Endothelial cell of umbilical vein (primary cell): Measurements from ENCODE around the gene GADL1. TPM values are rescaled to one million over a fixed set of nuclear protein-coding genes. Genes with fewer than 3 reads are reported as not detected.

Experiments
- BruUV-seq: library from RNA; stranded (reverse); fragments of 400-500 nt; replicated peaks from 2 replicates; lab custom pipeline; 2021; lab: Mats Ljungman, UMichigan
- CTCF ChIA-PET: fragments of 300-600, 350-600 bp; sonication (Branson Sonifier 250); formaldehyde crosslinking; loops from one replicate; lab custom pipeline; 2021; ENCODE audit warnings: antibody characterized with exemption, inconsistent platforms; lab: Charles Lee
- POLR2A ChIA-PET: fragments of 300-600, 350-600 bp; sonication (Branson Sonifier 250); formaldehyde crosslinking; loops from one replicate; lab custom pipeline; 2021; ENCODE audit warnings: antibody characterized with exemption, inconsistent platforms; lab: Charles Lee
- DNase-seq: peaks from one replicate; pipeline ENCODE4 v3.0.0-alpha.2; 2011; ENCODE audit warnings: low read depth, low spot score
- FAIRE-seq: peaks from 2 replicates; lab custom pipeline; 2011; peaks lifted over from hg19 to GRCh38; lab: Jason Lieb, UNC
- H2AFZ ChIP-seq: 2 replicates; pipeline ENCODE4 v1.6.0; 2012; ENCODE audit warnings: low read depth, low read length, control low read depth, inconsistent platforms
- H3K27ac ChIP-seq: 2 replicates; pipeline ENCODE4 v1.5.1; 2011; ENCODE audit warnings: low read depth, mild to moderate bottlenecking, control low read depth, low read length, moderate library complexity; ENCODE audit not compliant: insufficient read depth
- H3K27me3 ChIP-seq, 2 experiments: 2 replicates each; pipeline versions ENCODE4 v1.6.0 to v1.6.1; 2011; ENCODE audit warnings: low read length in 2 of 2, mixed read lengths in 1 of 2; ENCODE audit not compliant: control insufficient read depth in 2 of 2, insufficient read depth in 2 of 2
- H3K36me3 ChIP-seq, 2 experiments: 2 replicates in 1 of 2; 3 replicates in 1 of 2; pipeline ENCODE4 v1.5.1; 2011; ENCODE audit warnings: low read length in 2 of 2, mild to moderate bottlenecking in 1 of 2, moderate library complexity in 1 of 2; ENCODE audit not compliant: control insufficient read depth in 2 of 2, insufficient read depth in 2 of 2; ENCODE audit errors: extremely low read depth in 1 of 2
- H3K4me1 ChIP-seq: 3 replicates; pipeline ENCODE4 v1.5.1; 2011; ENCODE audit warnings: mild to moderate bottlenecking, low read length; ENCODE audit not compliant: control insufficient read depth, insufficient read depth; ENCODE audit errors: extremely low read depth
- H3K4me2 ChIP-seq: 2 replicates; pipeline ENCODE4 v1.6.1; 2011; ENCODE audit warnings: low read length, control low read depth, mixed read lengths; ENCODE audit not compliant: insufficient read depth
- H3K4me3 ChIP-seq, 3 experiments: fragments of 200-600 bp in 1 of 3; sonication (generic), shearing (Covaris generic) in 1 of 3; replicated peaks in 1 of 3; 2 replicates each; pipeline ENCODE4 v1.5.1; 2011 to 2016; ENCODE audit warnings: control low read depth in 3 of 3, low read length in 3 of 3, mild to moderate bottlenecking in 2 of 3, inconsistent platforms in 1 of 3, low read depth in 1 of 3, moderate library complexity in 1 of 3; ENCODE audit not compliant: insufficient read depth in 1 of 3
- H3K79me2 ChIP-seq: 2 replicates; pipeline ENCODE4 v1.6.0; 2012; ENCODE audit warnings: low read length, inconsistent platforms; ENCODE audit not compliant: control insufficient read depth, insufficient read depth
- H3K9ac ChIP-seq: replicated peaks from 2 replicates; pipeline ENCODE3; 2011; ENCODE audit warnings: low read length, control low read depth; ENCODE audit not compliant: insufficient read depth; ENCODE audit errors: extremely low read depth
- H3K9me1 ChIP-seq: replicated peaks from 3 replicates; pipeline ENCODE4 v1.6.0; 2011; ENCODE audit warnings: mild to moderate bottlenecking, low read length; ENCODE audit not compliant: control insufficient read depth, insufficient read depth; ENCODE audit errors: extremely low read depth
- H3K9me3 ChIP-seq: replicated peaks from 2 replicates; pipeline ENCODE4 v1.5.1; 2012; ENCODE audit warnings: low read length, inconsistent platforms; ENCODE audit not compliant: control insufficient read depth, insufficient read depth
- H4K20me1 ChIP-seq: replicated peaks from 2 replicates; pipeline ENCODE3; 2011; ENCODE audit warnings: mild to moderate bottlenecking, low read length; ENCODE audit not compliant: control insufficient read depth, insufficient read depth; ENCODE audit errors: extremely low read depth
- EZH2 ChIP-seq: IDR thresholded peaks from 2 replicates; pipeline ENCODE4 v1.6.1; 2012; ENCODE audit warnings: borderline replicate concordance, low read depth, mild to moderate bottlenecking, moderate library complexity, low read length, inconsistent platforms; ENCODE audit not compliant: severe bottlenecking
- FOS ChIP-seq: IDR thresholded peaks from 2 replicates; pipeline ENCODE4 v1.6.1; 2011; ENCODE audit warnings: mild to moderate bottlenecking, low read length, moderate library complexity, borderline replicate concordance; ENCODE audit not compliant: insufficient read depth
- JUN ChIP-seq: IDR thresholded peaks from 2 replicates; pipeline ENCODE4 v1.6.1; 2011; ENCODE audit warnings: borderline replicate concordance, low read depth; ENCODE audit not compliant: insufficient read length, insufficient read depth
- MYC ChIP-seq: IDR thresholded peaks from one replicate; pipeline ENCODE4 v1.6.1; 2011; ENCODE audit warnings: mild to moderate bottlenecking, low read depth, low read length
- POLR2A ChIP-seq: IDR thresholded peaks from 2 replicates; pipeline ENCODE4 v1.6.1; 2012; ENCODE audit warnings: low read depth, mild to moderate bottlenecking, control low read depth, low read length
- dilution Hi-C: fragments of 300-500 bp; cut with MboI; formaldehyde crosslinking; loops from one replicate; pipeline ENCODE4 v1.15.0; 2019; ENCODE audit warnings: low sequenced_read_pairs; ENCODE audit not compliant: extremely low pct_ligation_motif_present
- intact Hi-C: fragments of 100-400 bp; cut with micrococcal nuclease; formaldehyde crosslinking; loops from one replicate; pipeline ENCODE4 v1.10.0; 2022
- polyA plus RNA-seq, 4 experiments: library from polyadenylated mRNA; depleted of rRNA in 3 of 4; stranded (reverse) in 3 of 4; unstranded in 1 of 4; fragments of >200 nt; gene quantifications; 2 replicates each; pipeline versions ENCODE4 v1.2.1 to v1.2.3, GENCODE V29; 2011 to 2012; ENCODE audit warnings: missing spikeins in 1 of 4
- total RNA-seq: library from RNA; stranded (reverse); gene quantifications from 2 replicates; pipeline ENCODE4 v1.2.3, GENCODE V29; 2021

GADL1 gene
- total and polyA plus RNA-seq, 2 donors (not counting 3 experiments of a cell fraction or from before 2014, with no cell fraction given): not detected

- dilution Hi-C loops: no loop called here
- no peak overlapping the region for H3K4me2 ChIP-seq
- intact Hi-C loops: no loop called here
- DNase-seq: no peak
- ChIA-PET CTCF (interaction anchor here (2.0 to 2.5 kb wide), 2 partner anchors 10 to 700 kb away, joined by 6 to 12 read pairs; no protein-coding TSS in a partner anchor), POLR2A (interaction anchor here (0.7 kb wide), 1 partner anchor 695 kb away, joined by 3 read pairs; no protein-coding TSS in a partner anchor)
- no peaks in the 10 kb centered on the region for H4K20me1 ChIP-seq
- no peaks in the 10 kb centered on the region for H3K9me1 ChIP-seq
- H3K9me3 ChIP-seq: no peaks in the 10 kb centered on the region
- no peak overlapping the region for H3K4me3 ChIP-seq
- H3K79me2 ChIP-seq: no peaks in the 10 kb centered on the region
- H3K27me3 ChIP-seq: no peaks in the 10 kb centered on the region
- no TSS peak for BruUV-seq
- H3K4me1 ChIP-seq: peaks cover under 1% of the 10 kb centered on the region
- no peak for TF ChIP-seq MYC
- no peak for TF ChIP-seq POLR2A
- no peak for TF ChIP-seq EZH2
- TF ChIP-seq FOS: no peak
- no peak overlapping the region for H3K9ac ChIP-seq
- FAIRE-seq: no peak
- H3K27ac ChIP-seq: no peak overlapping the region
- H3K36me3 ChIP-seq: no peaks in the 10 kb centered on the region
- no peak overlapping the region for H2AFZ ChIP-seq
These were observed 152.6 kb downstream of the GADL1 start for GRCh38 chr3:30741889-30742288.

- FAIRE-seq (no peak), DNase-seq (no peak)
- H3K4me1 ChIP-seq: no peaks in the 10 kb centered on the region
- H3K36me3 ChIP-seq: no peaks in the 10 kb centered on the region
- no peak overlapping the region for H3K4me3 ChIP-seq
- no peaks in the 10 kb centered on the region for H4K20me1 ChIP-seq
- H3K4me2 ChIP-seq: no peak overlapping the region
- H3K9me3 ChIP-seq: no peaks in the 10 kb centered on the region
- TF ChIP-seq JUN: no peak
- dilution Hi-C loops (no loop called here), intact Hi-C loops (no loop called here)
- no peak overlapping the region for H3K9ac ChIP-seq
- no peak overlapping the region for H3K27ac ChIP-seq
- no peak overlapping the region for H2AFZ ChIP-seq
- CTCF ChIA-PET: interaction anchor here (2.4 kb wide), 1 partner anchor 13 kb away, joined by 11 read pairs; no protein-coding TSS in a partner anchor
- no peaks in the 10 kb centered on the region for H3K27me3 ChIP-seq
- BruUV-seq: no TSS peak
- POLR2A ChIA-PET: no interaction called here
- no peaks in the 10 kb centered on the region for H3K79me2 ChIP-seq
- no peaks in the 10 kb centered on the region for H3K9me1 ChIP-seq
These were observed 155.9 kb downstream of the GADL1 start for GRCh38 chr3:30738605-30739004.
